K562 (cell line): ENCODE results near the gene RFX3. TPM values are rescaled to one million over a fixed set of nuclear protein-coding genes. Genes with fewer than 3 reads are reported as not detected.

Experiments used
- BDP1 ChIP-seq: IDR thresholded peaks from 3 replicates; pipeline ENCODE4 v1.6.1; 2011; ENCODE audit not compliant: insufficient read length, insufficient read depth
- ERF ChIP-seq: fragments of 450-650 bp; formaldehyde crosslinking; IDR thresholded peaks from 2 replicates; pipeline ENCODE4 v1.4.0; 2020; ENCODE audit warnings: mild to moderate bottlenecking, mixed read lengths
- FOXA3 ChIP-seq, 2 experiments: fragments of 450-650 bp in 1 of 2; sonication (generic) in 1 of 2; formaldehyde crosslinking; IDR thresholded peaks in 1 of 2; conservative IDR thresholded peaks in 1 of 2; 2 replicates each; pipeline versions ENCODE4 v1.4.0 to v1.8.0; 2020 to 2022; ENCODE audit warnings: mild to moderate bottlenecking in 2 of 2, missing genetic modification reagents in 1 of 2
- GATAD2A ChIP-seq: fragments of 450-650 bp; IDR thresholded peaks from 2 replicates; pipeline ENCODE4 v1.6.1; 2017
- GTF2F1 ChIP-seq: IDR thresholded peaks from 2 replicates; pipeline ENCODE4 v1.6.1; 2011; ENCODE audit warnings: low read depth, low read length, improper control_type of control experiment
- MBD2 ChIP-seq: sonication (generic); IDR thresholded peaks from 2 replicates; pipeline ENCODE4 v1.6.1; 2016; ENCODE audit warnings: low read depth, borderline replicate concordance
- RFX5 ChIP-seq: IDR thresholded peaks from 2 replicates; pipeline ENCODE4 v1.6.1; 2011; ENCODE audit warnings: low read depth, mild to moderate bottlenecking, improper control_type of control experiment, low read length
- RHOXF2B ChIP-seq: fragments of 250-450 bp; sonication (Bioruptor Pico); conservative IDR thresholded peaks from 2 replicates; pipeline ENCODE4 v1.5.1; 2021
- SRSF3 ChIP-seq: fragments of 200-400 bp; formaldehyde crosslinking; IDR thresholded peaks from 2 replicates; pipeline ENCODE4 v1.6.1; 2016; ENCODE audit warnings: mild to moderate bottlenecking, low read length, moderate library complexity; ENCODE audit not compliant: insufficient read depth
- TAF1 ChIP-seq: IDR thresholded peaks from 2 replicates; pipeline ENCODE4 v1.6.1; 2011; ENCODE audit warnings: mild to moderate bottlenecking, low read length, moderate library complexity; ENCODE audit not compliant: insufficient read depth, control insufficient read depth, severe bottlenecking; ENCODE audit errors: extremely low read depth
- ZNF24 ChIP-seq: fragments of 450-650 bp; IDR thresholded peaks from 2 replicates; pipeline ENCODE4 v1.6.1; 2016
- ZNF282 ChIP-seq: sonication (generic); formaldehyde crosslinking; IDR thresholded peaks from 2 replicates; pipeline ENCODE4 v1.8.1; 2023; ENCODE audit warnings: missing genetic modification reagents
- ZNF785 ChIP-seq: fragments of 250-450 bp; sonication (Bioruptor Pico); IDR thresholded peaks from 2 replicates; pipeline ENCODE4 v1.4.0; 2020; ENCODE audit warnings: mild to moderate bottlenecking
- polyA plus RNA-seq, 8 experiments: library from polyadenylated mRNA; depleted of rRNA in 4 of 8; stranded (reverse) in 5 of 8; unstranded in 3 of 8; fragments of >200 nt; fragmentation: Nextera tagmentation in 2 of 8; fragmentation: Illumina TruSeq in 1 of 8; extraction: Ambion mirVana in 2 of 8; extraction: Trizol in 1 of 8; gene quantifications; 2 replicates each; pipeline versions ENCODE4 v1.2.1 to v1.2.3, GENCODE V29; 2011 to 2014; ENCODE audit warnings: inconsistent platforms in 1 of 8, missing spikeins in 1 of 8
- total RNA-seq, 7 experiments: library from RNA; depleted of rRNA in 6 of 7; stranded (reverse); fragments of >200 nt in 6 of 7; fragmentation: Illumina TruSeq in 2 of 7; extraction: Trizol in 2 of 7; gene quantifications; 2 replicates each; pipeline versions ENCODE4 v1.2.1 to v1.2.3, GENCODE V29; 2011 to 2021; ENCODE audit warnings: low replicate concordance in 1 of 7
- TF ChIP-seq, protein P1 (sequence below): fragments of 450-650 bp; formaldehyde crosslinking; IDR thresholded peaks from 2 replicates; pipeline ENCODE4 v1.4.0; 2020; ENCODE audit warnings: mild to moderate bottlenecking
- TF ChIP-seq, protein P2 (sequence below): fragments of 250-450 bp; sonication (Bioruptor Pico); IDR thresholded peaks from 2 replicates; pipeline ENCODE4 v1.4.0; 2020
- TF ChIP-seq, protein P3 (sequence below): sonication (generic); formaldehyde crosslinking; IDR thresholded peaks from 2 replicates; pipeline ENCODE4 v1.8.1; 2023; ENCODE audit warnings: missing genetic modification reagents, mild to moderate bottlenecking, borderline replicate concordance
- TF ChIP-seq, protein P4 (sequence below), 3 experiments: fragments of 200-800 bp in 1 of 3; sonication (Bioruptor generic) in 1 of 3; sonication (generic) in 1 of 3; formaldehyde crosslinking in 1 of 3; IDR thresholded peaks; 2 replicates each; pipeline versions ENCODE4 v1.6.1 to v1.8.0; 2016 to 2022; ENCODE audit warnings: mild to moderate bottlenecking in 2 of 3, missing compliant biosample characterization in 2 of 3, missing genetic modification characterization in 2 of 3, missing genetic modification reagents in 1 of 3

The RFX3 gene
- total and polyA plus RNA-seq, 9 of the 15 experiments (the other 6 are each of a cell fraction or from before 2014, with no cell fraction given), result 0.86 to 4.9 (median 2.0) TPM

DNA sequence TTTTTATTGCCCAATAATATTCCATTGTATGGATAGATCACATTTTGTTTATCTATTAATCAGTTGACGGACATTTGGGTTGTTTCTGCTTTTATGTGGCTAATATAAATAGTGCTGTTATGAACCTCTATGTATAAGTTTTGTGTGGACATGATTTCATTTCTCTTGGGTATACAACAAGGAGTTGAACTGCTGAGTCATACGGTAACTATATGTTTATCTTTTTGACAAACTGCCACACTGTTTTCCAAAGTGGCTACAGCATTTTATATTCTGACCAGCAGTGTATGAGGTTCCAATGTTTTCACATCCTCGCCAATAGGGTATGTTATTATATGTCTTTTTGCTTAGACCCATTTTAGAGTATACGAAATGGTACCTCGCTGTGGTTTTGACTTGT lies 264.3 kb downstream of the RFX3 start (continued):
- TF ChIP-seq, protein P1, sequence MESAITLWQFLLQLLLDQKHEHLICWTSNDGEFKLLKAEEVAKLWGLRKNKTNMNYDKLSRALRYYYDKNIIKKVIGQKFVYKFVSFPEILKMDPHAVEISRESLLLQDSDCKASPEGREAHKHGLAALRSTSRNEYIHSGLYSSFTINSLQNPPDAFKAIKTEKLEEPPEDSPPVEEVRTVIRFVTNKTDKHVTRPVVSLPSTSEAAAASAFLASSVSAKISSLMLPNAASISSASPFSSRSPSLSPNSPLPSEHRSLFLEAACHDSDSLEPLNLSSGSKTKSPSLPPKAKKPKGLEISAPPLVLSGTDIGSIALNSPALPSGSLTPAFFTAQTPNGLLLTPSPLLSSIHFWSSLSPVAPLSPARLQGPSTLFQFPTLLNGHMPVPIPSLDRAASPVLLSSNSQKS (CRISPR knock-in tag), result no peak
- TF ChIP-seq FOXA3 (CRISPR knock-in tag; conservative IDR thresholded peaks at IDR 0.05 in 1 of 2, IDR thresholded peaks at IDR 0.05 in 1 of 2) (no peak), ZNF282 (CRISPR knock-in tag) (no peak), GTF2F1 (no peak), ERF (no peak), BDP1 (no peak), TAF1 (no peak), ZNF24 (no peak), SRSF3 (no peak), RHOXF2B (no peak), ZNF785 (CRISPR knock-in tag) (no peak), MBD2 (no peak), RFX5 (no peak), GATAD2A (no peak)
- TF ChIP-seq, protein P2, sequence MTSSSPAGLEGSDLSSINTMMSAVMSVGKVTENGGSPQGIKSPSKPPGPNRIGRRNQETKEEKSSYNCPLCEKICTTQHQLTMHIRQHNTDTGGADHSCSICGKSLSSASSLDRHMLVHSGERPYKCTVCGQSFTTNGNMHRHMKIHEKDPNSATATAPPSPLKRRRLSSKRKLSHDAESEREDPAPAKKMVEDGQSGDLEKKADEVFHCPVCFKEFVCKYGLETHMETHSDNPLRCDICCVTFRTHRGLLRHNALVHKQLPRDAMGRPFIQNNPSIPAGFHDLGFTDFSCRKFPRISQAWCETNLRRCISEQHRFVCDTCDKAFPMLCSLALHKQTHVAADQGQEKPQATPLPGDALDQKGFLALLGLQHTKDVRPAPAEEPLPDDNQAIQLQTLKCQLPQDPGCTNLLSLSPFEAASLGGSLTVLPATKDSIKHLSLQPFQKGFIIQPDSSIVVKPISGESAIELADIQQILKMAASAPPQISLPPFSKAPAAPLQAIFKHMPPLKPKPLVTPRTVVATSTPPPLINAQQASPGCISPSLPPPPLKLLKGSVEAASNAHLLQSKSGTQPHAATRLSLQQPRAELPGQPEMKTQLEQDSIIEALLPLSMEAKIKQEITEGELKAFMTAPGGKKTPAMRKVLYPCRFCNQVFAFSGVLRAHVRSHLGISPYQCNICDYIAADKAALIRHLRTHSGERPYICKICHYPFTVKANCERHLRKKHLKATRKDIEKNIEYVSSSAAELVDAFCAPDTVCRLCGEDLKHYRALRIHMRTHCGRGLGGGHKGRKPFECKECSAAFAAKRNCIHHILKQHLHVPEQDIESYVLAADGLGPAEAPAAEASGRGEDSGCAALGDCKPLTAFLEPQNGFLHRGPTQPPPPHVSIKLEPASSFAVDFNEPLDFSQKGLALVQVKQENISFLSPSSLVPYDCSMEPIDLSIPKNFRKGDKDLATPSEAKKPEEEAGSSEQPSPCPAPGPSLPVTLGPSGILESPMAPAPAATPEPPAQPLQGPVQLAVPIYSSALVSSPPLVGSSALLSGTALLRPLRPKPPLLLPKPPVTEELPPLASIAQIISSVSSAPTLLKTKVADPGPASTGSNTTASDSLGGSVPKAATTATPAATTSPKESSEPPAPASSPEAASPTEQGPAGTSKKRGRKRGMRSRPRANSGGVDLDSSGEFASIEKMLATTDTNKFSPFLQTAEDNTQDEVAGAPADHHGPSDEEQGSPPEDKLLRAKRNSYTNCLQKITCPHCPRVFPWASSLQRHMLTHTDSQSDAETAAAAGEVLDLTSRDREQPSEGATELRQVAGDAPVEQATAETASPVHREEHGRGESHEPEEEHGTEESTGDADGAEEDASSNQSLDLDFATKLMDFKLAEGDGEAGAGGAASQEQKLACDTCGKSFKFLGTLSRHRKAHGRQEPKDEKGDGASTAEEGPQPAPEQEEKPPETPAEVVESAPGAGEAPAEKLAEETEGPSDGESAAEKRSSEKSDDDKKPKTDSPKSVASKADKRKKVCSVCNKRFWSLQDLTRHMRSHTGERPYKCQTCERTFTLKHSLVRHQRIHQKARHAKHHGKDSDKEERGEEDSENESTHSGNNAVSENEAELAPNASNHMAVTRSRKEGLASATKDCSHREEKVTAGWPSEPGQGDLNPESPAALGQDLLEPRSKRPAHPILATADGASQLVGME, result no peak
- TF ChIP-seq, protein P3, sequence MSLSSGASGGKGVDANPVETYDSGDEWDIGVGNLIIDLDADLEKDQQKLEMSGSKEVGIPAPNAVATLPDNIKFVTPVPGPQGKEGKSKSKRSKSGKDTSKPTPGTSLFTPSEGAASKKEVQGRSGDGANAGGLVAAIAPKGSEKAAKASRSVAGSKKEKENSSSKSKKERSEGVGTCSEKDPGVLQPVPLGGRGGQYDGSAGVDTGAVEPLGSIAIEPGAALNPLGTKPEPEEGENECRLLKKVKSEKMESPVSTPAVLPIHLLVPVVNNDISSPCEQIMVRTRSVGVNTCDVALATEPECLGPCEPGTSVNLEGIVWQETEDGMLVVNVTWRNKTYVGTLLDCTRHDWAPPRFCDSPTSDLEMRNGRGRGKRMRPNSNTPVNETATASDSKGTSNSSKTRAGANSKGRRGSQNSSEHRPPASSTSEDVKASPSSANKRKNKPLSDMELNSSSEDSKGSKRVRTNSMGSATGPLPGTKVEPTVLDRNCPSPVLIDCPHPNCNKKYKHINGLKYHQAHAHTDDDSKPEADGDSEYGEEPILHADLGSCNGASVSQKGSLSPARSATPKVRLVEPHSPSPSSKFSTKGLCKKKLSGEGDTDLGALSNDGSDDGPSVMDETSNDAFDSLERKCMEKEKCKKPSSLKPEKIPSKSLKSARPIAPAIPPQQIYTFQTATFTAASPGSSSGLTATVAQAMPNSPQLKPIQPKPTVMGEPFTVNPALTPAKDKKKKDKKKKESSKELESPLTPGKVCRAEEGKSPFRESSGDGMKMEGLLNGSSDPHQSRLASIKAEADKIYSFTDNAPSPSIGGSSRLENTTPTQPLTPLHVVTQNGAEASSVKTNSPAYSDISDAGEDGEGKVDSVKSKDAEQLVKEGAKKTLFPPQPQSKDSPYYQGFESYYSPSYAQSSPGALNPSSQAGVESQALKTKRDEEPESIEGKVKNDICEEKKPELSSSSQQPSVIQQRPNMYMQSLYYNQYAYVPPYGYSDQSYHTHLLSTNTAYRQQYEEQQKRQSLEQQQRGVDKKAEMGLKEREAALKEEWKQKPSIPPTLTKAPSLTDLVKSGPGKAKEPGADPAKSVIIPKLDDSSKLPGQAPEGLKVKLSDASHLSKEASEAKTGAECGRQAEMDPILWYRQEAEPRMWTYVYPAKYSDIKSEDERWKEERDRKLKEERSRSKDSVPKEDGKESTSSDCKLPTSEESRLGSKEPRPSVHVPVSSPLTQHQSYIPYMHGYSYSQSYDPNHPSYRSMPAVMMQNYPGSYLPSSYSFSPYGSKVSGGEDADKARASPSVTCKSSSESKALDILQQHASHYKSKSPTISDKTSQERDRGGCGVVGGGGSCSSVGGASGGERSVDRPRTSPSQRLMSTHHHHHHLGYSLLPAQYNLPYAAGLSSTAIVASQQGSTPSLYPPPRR (CRISPR knock-in tag), result no peak
- TF ChIP-seq, protein P4, sequence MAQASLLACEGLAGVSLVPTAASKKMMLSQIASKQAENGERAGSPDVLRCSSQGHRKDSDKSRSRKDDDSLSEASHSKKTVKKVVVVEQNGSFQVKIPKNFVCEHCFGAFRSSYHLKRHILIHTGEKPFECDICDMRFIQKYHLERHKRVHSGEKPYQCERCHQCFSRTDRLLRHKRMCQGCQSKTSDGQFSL (CRISPR knock-in tag; IDR thresholded peaks at IDR 0.05), result no peak
- TF ChIP-seq, protein P4 (tag; IDR thresholded peaks at IDR 0.05), result no peak
